Heart left ventricle (tissue), 16 donors: ENCODE data around the gene BEND7. TPM values are rescaled to one million over a fixed set of nuclear protein-coding genes. Genes with fewer than 3 reads are reported as not detected.

Experiments
- ATAC-seq, 4 donors: fragments of 200-7000 bp; cut with Tn5 transposase; one replicate each; pipeline ENCODE4 v1.9.1; 2020 to 2022; ENCODE audit warnings: moderate library complexity in 4 of 4, mild to moderate bottlenecking in 3 of 4, moderate number of reproducible peaks in 1 of 4
- DNase-seq, 5 donors: peaks; one replicate each; pipeline ENCODE4 v3.0.0-alpha.2; 2020
- H3K27ac ChIP-seq, 12 donors: fragments of 200-600 bp; sonication (generic) in 4 of 12; one replicate each; pipeline versions ENCODE4 v1.5.0 to v1.8.0; 2016 to 2022; ENCODE audit warnings: mild to moderate bottlenecking in 2 of 12
- H3K27me3 ChIP-seq, 9 donors: fragments of 200-600 bp; sonication (generic) in 2 of 9; one replicate each; pipeline versions ENCODE4 v1.5.1 to v1.8.0; 2016 to 2022; ENCODE audit warnings: mild to moderate bottlenecking in 3 of 9
- H3K36me3 ChIP-seq, 9 donors: fragments of 200-600 bp; sonication (generic) in 2 of 9; one replicate each; pipeline versions ENCODE4 v1.5.0 to v1.8.0; 2018 to 2022; ENCODE audit warnings: mild to moderate bottlenecking in 2 of 9
- H3K4me1 ChIP-seq, 12 donors: fragments of 200-600 bp; sonication (generic) in 4 of 12; one replicate each; pipeline versions ENCODE4 v1.5.0 to v1.8.0; 2016 to 2022; ENCODE audit warnings: mild to moderate bottlenecking in 3 of 12
- H3K4me3 ChIP-seq, 12 donors: fragments of 200-600 bp; sonication (generic) in 4 of 12; one replicate each; pipeline versions ENCODE4 v1.5.0 to v1.8.0; 2017 to 2022; ENCODE audit warnings: mild to moderate bottlenecking in 9 of 12, moderate library complexity in 4 of 12
- H3K9me3 ChIP-seq, 12 donors: fragments of 200-600 bp; sonication (generic) in 4 of 12; one replicate each; pipeline versions ENCODE4 v1.5.0 to v1.8.0; 2016 to 2022; ENCODE audit warnings: mild to moderate bottlenecking in 1 of 12
- POLR2A ChIP-seq, 2 donors: fragments of 450-650 bp; IDR thresholded peaks; one replicate each; pipeline ENCODE4 v1.6.1; 2017; ENCODE audit warnings: antibody characterized with exemption in 2 of 2, mild to moderate bottlenecking in 2 of 2, moderate library complexity in 2 of 2
- WGBS, 4 donors: extraction: QIAGEN DNeasy Blood & Tissue Kit in 2 of 4; methylation state at CpG; one replicate each; pipeline versions ENCODE4 v1.1.5 to v1.1.7; 2013 to 2018; 5-methylcytosine and 5-hydroxymethylcytosine counted together
- intact Hi-C, 10 donors: fragments of 100-400 bp; cut with DNase I; formaldehyde crosslinking; loops; one replicate each; pipeline versions ENCODE4 v1.11.1 to v1.14.2; 2022
- polyA plus RNA-seq, 2 donors: library from polyadenylated mRNA; stranded (reverse); fragments of 200-250 nt; gene quantifications; one replicate each; pipeline ENCODE4 v1.2.3, GENCODE V29; 2013
- total RNA-seq, 9 donors: library from RNA; depleted of rRNA in 2 of 9; stranded (reverse); fragments of >200 nt in 2 of 9; fragmentation: NEBNext Ultra II Directional in 3 of 9; extraction: Animal tissue kit (Norgen Biotek cat#: 25700) in 3 of 9; gene quantifications; one replicate each; pipeline versions ENCODE4 v1.1.0 to v1.2.4, GENCODE V29; 2016 to 2023
- TF ChIP-seq, protein P1 (sequence below), 12 donors: fragments of 200-600 bp; sonication (generic) in 4 of 12; IDR thresholded peaks; one replicate each; pipeline versions ENCODE4 v1.5.0 to v1.8.0; 2018 to 2022; ENCODE audit warnings: antibody characterized with exemption in 12 of 12, mild to moderate bottlenecking in 5 of 12
- donor health status: ischemic (EF 13 %, LVEDD 7.1; RV severe dilation, severe dysfunction).
- donor health status: healthy with polysubstance abuse.
- donor health status: DM: no; HTN: yes; CAD: no.
- donor health status: DM: no; HTN: no; CAD: no.
- donor health status: ischemic (EF 25% LVEDD 6.9; RV normal size, moderate dysfunction).
- donor health status: ischemic (EF 25% LVEDD 5.7; RV mildly dilated, moderate dysfunction).
- donor health status: healthy.
- donor health status: DM: yes; HTN: yes; CAD: no.
- donor health status: ischemic (EF 35%, LVEDD 5.7; RV mildly dilated, moderate dysfunction).
- donor health status: nonischemic (EF 11% LVEDD 7.7; RV severe dilation, severe dysfunction).
- donor health status: DM: yes; HTN: yes; CAD: no.
- donor health status: PGD.
- donor health status: ischemic (EF 29% LVEDD 5.4; RV normal size, mild dysfunction).
- donor health status: nonischemic (EF 23%, LVEDD 6.1; RV moderate dilation, normal function).

Gene BEND7
- total and polyA plus RNA-seq, 11 donors, result 5.5 to 30.5 (median 11.9) TPM

GRCh38 chr10:13449296-13449695 lies 79.5 kb downstream of the BEND7 start:
- WGBS, 4 donors, result 75 to 85% (median 79%) methylated on average over 7 of the region's 7 CpGs
- no peak for DNase-seq
- H3K9me3 ChIP-seq, result no peaks in the 10 kb centered on the region
- intact Hi-C loops, result loop anchor here in 1 of 10 donors (10.0 kb wide), 1 partner anchor 284 kb away; the partner anchor contains the start of gene MCM10
- ATAC-seq, result no peak
- H3K27me3 ChIP-seq, result no peaks in the 10 kb centered on the region
- no peak overlapping the region for H3K4me3 ChIP-seq
- H3K4me1 ChIP-seq, result no peaks in the 10 kb centered on the region
- no peak for TF ChIP-seq POLR2A (IDR thresholded peaks at IDR 0.05)
- TF ChIP-seq, protein P1, sequence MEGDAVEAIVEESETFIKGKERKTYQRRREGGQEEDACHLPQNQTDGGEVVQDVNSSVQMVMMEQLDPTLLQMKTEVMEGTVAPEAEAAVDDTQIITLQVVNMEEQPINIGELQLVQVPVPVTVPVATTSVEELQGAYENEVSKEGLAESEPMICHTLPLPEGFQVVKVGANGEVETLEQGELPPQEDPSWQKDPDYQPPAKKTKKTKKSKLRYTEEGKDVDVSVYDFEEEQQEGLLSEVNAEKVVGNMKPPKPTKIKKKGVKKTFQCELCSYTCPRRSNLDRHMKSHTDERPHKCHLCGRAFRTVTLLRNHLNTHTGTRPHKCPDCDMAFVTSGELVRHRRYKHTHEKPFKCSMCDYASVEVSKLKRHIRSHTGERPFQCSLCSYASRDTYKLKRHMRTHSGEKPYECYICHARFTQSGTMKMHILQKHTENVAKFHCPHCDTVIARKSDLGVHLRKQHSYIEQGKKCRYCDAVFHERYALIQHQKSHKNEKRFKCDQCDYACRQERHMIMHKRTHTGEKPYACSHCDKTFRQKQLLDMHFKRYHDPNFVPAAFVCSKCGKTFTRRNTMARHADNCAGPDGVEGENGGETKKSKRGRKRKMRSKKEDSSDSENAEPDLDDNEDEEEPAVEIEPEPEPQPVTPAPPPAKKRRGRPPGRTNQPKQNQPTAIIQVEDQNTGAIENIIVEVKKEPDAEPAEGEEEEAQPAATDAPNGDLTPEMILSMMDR (IDR thresholded peaks at IDR 0.05), result no peak
- peaks cover 0 to 50% (median 19%) of the 10 kb centered on the region in 9 donors for H3K36me3 ChIP-seq
- no peak overlapping the region for H3K27ac ChIP-seq

DNA sequence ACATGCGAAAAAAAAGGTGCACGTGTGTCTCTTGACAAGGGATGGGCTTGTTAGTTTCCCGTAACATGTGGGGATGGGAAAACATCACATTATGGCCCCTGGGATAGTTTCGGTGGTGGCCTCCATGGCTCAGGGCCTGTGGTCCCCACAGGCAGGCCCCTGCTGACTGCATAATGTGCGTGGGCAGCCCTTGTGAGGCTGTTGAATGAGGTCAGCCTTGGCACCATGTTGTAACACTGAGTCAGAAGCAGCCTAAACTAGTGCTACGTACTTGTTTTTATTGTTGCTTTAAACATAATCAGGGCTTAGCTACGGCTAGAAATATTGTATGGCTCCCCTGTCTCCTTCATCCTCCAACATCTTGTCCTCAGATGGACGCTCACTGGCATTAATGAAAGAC lies 80.6 kb downstream of the BEND7 start:
- H3K4me1 ChIP-seq, result no peaks in the 10 kb centered on the region
- intact Hi-C loops, result loop anchor here in 1 of 10 donors (10.0 kb wide), 1 partner anchor 283 kb away; the partner anchor contains the start of gene MCM10
- TF ChIP-seq, protein P1 (IDR thresholded peaks at IDR 0.05), result no peak
- TF ChIP-seq POLR2A (IDR thresholded peaks at IDR 0.05), result no peak
- no peak overlapping the region for H3K4me3 ChIP-seq
- H3K9me3 ChIP-seq, result no peaks in the 10 kb centered on the region
- no peak overlapping the region for H3K27ac ChIP-seq
- peaks cover 0 to 49% (median 19%) of the 10 kb centered on the region in 9 donors for H3K36me3 ChIP-seq
- DNase-seq (peak in 3 of 5 donors; percentile 13 to 54 (median 45)), ATAC-seq (peak in 2 of 4 donors; percentile 59 to 80)
- no peaks in the 10 kb centered on the region for H3K27me3 ChIP-seq
- WGBS, 4 donors, result 89 to 94% (median 89%) methylated on average over 8 of the region's 8 CpGs

- TF ChIP-seq, protein P1 (IDR thresholded peaks at IDR 0.05), result no peak
- TF ChIP-seq POLR2A (IDR thresholded peaks at IDR 0.05), result no peak
- H3K4me3 ChIP-seq, result no peak overlapping the region
- H3K9me3 ChIP-seq, result no peaks in the 10 kb centered on the region
- intact Hi-C loops, result loop anchor here in 1 of 10 donors (10.0 kb wide), 1 partner anchor 281 kb away; the partner anchor contains the start of gene MCM10
- peaks cover 0 to 11% (median 0%) of the 10 kb centered on the region in 9 donors for H3K27me3 ChIP-seq
- DNase-seq (no peak), ATAC-seq (no peak)
- peaks cover 0 to 30% (median 19%) of the 10 kb centered on the region in 9 donors for H3K36me3 ChIP-seq
- H3K27ac ChIP-seq, result no peak overlapping the region
- H3K4me1 ChIP-seq, result peaks cover 0 to 1% (median under 1%) of the 10 kb centered on the region in 12 donors
- 92 to 94% (median 93%) methylated on average over 8 of the region's 8 CpGs for WGBS, 4 donors
Measured at GRCh38 chr10:13445656-13446400, 83.0 kb downstream of the BEND7 start.

DNA sequence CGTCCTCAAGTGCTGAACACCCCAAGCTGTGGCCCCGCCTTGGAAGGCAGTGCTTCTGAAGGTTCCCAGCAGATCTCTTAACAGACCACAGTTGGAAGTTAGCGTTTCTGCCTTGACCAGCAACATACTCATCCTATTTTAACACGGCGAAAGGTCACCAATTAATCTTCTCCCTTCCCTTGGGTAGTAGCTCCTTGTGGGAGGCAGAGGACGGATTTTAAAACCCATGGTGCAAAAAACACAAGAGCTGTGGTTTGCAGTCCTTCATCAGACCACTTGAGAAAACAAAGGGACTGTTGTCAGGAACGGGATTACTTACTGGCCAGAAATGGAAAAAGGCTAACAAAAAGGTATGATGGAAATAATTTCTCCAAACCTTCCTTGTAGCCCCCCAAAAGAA lies 87.3 kb downstream of the BEND7 start:
- peaks cover 0 to 15% (median 13%) of the 10 kb centered on the region in 12 donors for H3K4me1 ChIP-seq
- TF ChIP-seq, protein P1 (IDR thresholded peaks at IDR 0.05), result no peak
- TF ChIP-seq POLR2A (IDR thresholded peaks at IDR 0.05), result no peak
- H3K9me3 ChIP-seq, result no peaks in the 10 kb centered on the region
- no peak overlapping the region for H3K4me3 ChIP-seq
- no peak for DNase-seq
- H3K36me3 ChIP-seq, result peaks cover 0 to 16% (median 6%) of the 10 kb centered on the region in 9 donors
- WGBS, 4 donors, result 83 to 91% (median 87%) methylated on average over 7 of the region's 7 CpGs
- intact Hi-C loops, result loop anchor here in 7 of 10 donors (2.0 to 10.0 kb wide), 5 partner anchors 69 to 279 kb away; partner anchors contain the start of gene MCM10 (in 4 of the 7)
- peaks cover 0 to 29% (median 12%) of the 10 kb centered on the region in 9 donors for H3K27me3 ChIP-seq
- no peak overlapping the region for H3K27ac ChIP-seq
- no peak for ATAC-seq
